IMR-90 (cell line): ENCODE measurements around the gene HSD17B4. TPM values are rescaled to one million over a fixed set of nuclear protein-coding genes. Genes with fewer than 3 reads are reported as not detected.

ENCODE experiments used
- ATAC-seq: fragments of 200-7000 bp; cut with Tn5 transposase; 2 replicates; pipeline ENCODE4 v1.9.1; 2020; ENCODE audit warnings: low read depth, mild to moderate bottlenecking, moderate library complexity
- BruUV-seq: library from RNA; stranded (reverse); fragments of 400-500 nt; replicated peaks from 2 replicates; lab custom pipeline; 2021; lab: Mats Ljungman, UMichigan
- CTCF ChIA-PET: fragments of 300-600 bp; formaldehyde crosslinking; extraction: SDS; loops from one replicate; lab custom pipeline; 2021; ENCODE audit warnings: antibody characterized with exemption; lab: Yijun Ruan, JAX
- POLR2A ChIA-PET: fragments of 300-600 bp; sonication (Branson Sonifier 250); formaldehyde crosslinking; loops from one replicate; lab custom pipeline; 2022; ENCODE audit warnings: antibody characterized with exemption; ENCODE audit not compliant: unreplicated experiment; lab: Charles Lee
- DNase-seq: peaks from one replicate; pipeline ENCODE4 v3.0.0; 2013
- H2AFZ ChIP-seq: replicated peaks from 2 replicates; pipeline ENCODE3; 2013; ENCODE audit warnings: low read length, mild to moderate bottlenecking; ENCODE audit not compliant: poor library complexity
- H2AK5ac ChIP-seq: 2 replicates; pipeline ENCODE4 v1.6.1; 2013; ENCODE audit warnings: low read depth, low read length, inconsistent platforms
- H2AK9ac ChIP-seq: replicated peaks from 2 replicates; pipeline ENCODE3; 2013; ENCODE audit warnings: mild to moderate bottlenecking, low read depth, low read length, moderate library complexity; ENCODE audit not compliant: poor library complexity
- H2BK120ac ChIP-seq: 2 replicates; pipeline ENCODE4 v1.6.1; 2013; ENCODE audit warnings: low read depth, low read length, inconsistent platforms
- H2BK15ac ChIP-seq: 3 replicates; pipeline ENCODE4 v1.6.1; 2013; ENCODE audit warnings: low read depth, low read length, inconsistent platforms
- H2BK20ac ChIP-seq: 2 replicates; pipeline ENCODE4 v1.6.1; 2013; ENCODE audit warnings: low read depth, mild to moderate bottlenecking, inconsistent platforms, low read length, moderate library complexity
- H2BK5ac ChIP-seq: 2 replicates; pipeline ENCODE4 v1.6.1; 2013; ENCODE audit warnings: mild to moderate bottlenecking, low read depth, low read length, inconsistent platforms; ENCODE audit not compliant: poor library complexity, severe bottlenecking
- H3K14ac ChIP-seq: replicated peaks from 2 replicates; pipeline ENCODE4 v1.6.1; 2013; ENCODE audit warnings: low read depth, low read length, inconsistent platforms
- H3K18ac ChIP-seq: 2 replicates; pipeline ENCODE4 v1.6.1; 2013; ENCODE audit warnings: low read depth, low read length, control low read depth
- H3K23ac ChIP-seq: 2 replicates; pipeline ENCODE4 v1.6.1; 2013; ENCODE audit warnings: low read depth, low read length, inconsistent platforms
- H3K27ac ChIP-seq: 2 replicates; pipeline ENCODE4 v1.5.1; 2013; ENCODE audit warnings: mild to moderate bottlenecking, control low read depth, low read length; ENCODE audit not compliant: insufficient read depth
- H3K27me3 ChIP-seq: 2 replicates; pipeline ENCODE4 v1.6.1; 2013; ENCODE audit warnings: low read length; ENCODE audit not compliant: control insufficient read depth, insufficient read depth
- H3K36me3 ChIP-seq: 2 replicates; pipeline ENCODE4 v1.6.1; 2013; ENCODE audit warnings: low read length, mixed read lengths; ENCODE audit not compliant: control insufficient read depth, insufficient read depth
- H3K4ac ChIP-seq: 2 replicates; pipeline ENCODE4 v1.6.1; 2013; ENCODE audit warnings: low read depth, low read length, inconsistent platforms
- H3K4me1 ChIP-seq: 2 replicates; pipeline ENCODE4 v1.6.1; 2013; ENCODE audit warnings: low read length, mixed read lengths; ENCODE audit not compliant: control insufficient read depth, insufficient read depth
- H3K4me2 ChIP-seq: 2 replicates; pipeline ENCODE4 v1.6.1; 2013; ENCODE audit warnings: low read depth, mild to moderate bottlenecking, control low read depth, low read length, moderate library complexity
- H3K4me3 ChIP-seq: 2 replicates; pipeline ENCODE4 v1.5.1; 2013; ENCODE audit warnings: low read depth, mild to moderate bottlenecking, control low read depth, low read length, moderate library complexity; ENCODE audit not compliant: insufficient read depth
- H3K56ac ChIP-seq: 2 replicates; pipeline ENCODE4 v1.6.1; 2013; ENCODE audit warnings: low read length, inconsistent platforms; ENCODE audit not compliant: insufficient read depth; ENCODE audit errors: extremely low read depth
- H3K79me1 ChIP-seq, 2 experiments: 2 replicates each; pipeline ENCODE4 v1.6.1; 2013; ENCODE audit warnings: low read length in 2 of 2, inconsistent platforms in 1 of 2, low read depth in 1 of 2
- H3K9ac ChIP-seq: 2 replicates; pipeline ENCODE4 v1.6.1; 2013; ENCODE audit warnings: low read depth, low read length, control low read depth
- H3K9me1 ChIP-seq: 2 replicates; pipeline ENCODE4 v1.6.1; 2013; ENCODE audit warnings: low read length, inconsistent platforms; ENCODE audit not compliant: insufficient read depth
- H3K9me3 ChIP-seq: 2 replicates; pipeline ENCODE4 v1.6.1; 2013; ENCODE audit warnings: low read length; ENCODE audit not compliant: control insufficient read depth, insufficient read depth
- H4K20me1 ChIP-seq: 2 replicates; pipeline ENCODE4 v1.6.1; 2013; ENCODE audit warnings: low read length, inconsistent platforms; ENCODE audit not compliant: insufficient read depth
- H4K5ac ChIP-seq: 2 replicates; pipeline ENCODE4 v1.6.1; 2013; ENCODE audit warnings: mild to moderate bottlenecking, low read depth, low read length, control low read depth
- H4K8ac ChIP-seq, 2 experiments: 2 replicates each; pipeline ENCODE4 v1.6.1; 2013; ENCODE audit warnings: low read depth in 2 of 2, low read length in 2 of 2, control low read depth in 1 of 2, inconsistent platforms in 1 of 2
- H4K91ac ChIP-seq: 2 replicates; pipeline ENCODE4 v1.6.1; 2013; ENCODE audit warnings: low read depth, low read length, inconsistent platforms; ENCODE audit not compliant: insufficient read depth
- BHLHE40 ChIP-seq: fragments of 150-350 bp; IDR thresholded peaks from 2 replicates; pipeline ENCODE4 v1.6.1; 2016; ENCODE audit warnings: mild to moderate bottlenecking, low read depth, low read length
- CEBPB ChIP-seq: IDR thresholded peaks from 2 replicates; pipeline ENCODE4 v1.6.1; 2012; ENCODE audit warnings: low read depth, low read length, improper control_type of control experiment
- CHD1 ChIP-seq: IDR thresholded peaks from 2 replicates; pipeline ENCODE4 v1.6.1; 2012; ENCODE audit warnings: low read depth, low read length, improper control_type of control experiment
- FOS ChIP-seq: fragments of 150-350 bp; IDR thresholded peaks from 2 replicates; pipeline ENCODE4 v1.6.1; 2016; ENCODE audit warnings: low read depth, low read length
- MAFK ChIP-seq: IDR thresholded peaks from 2 replicates; pipeline ENCODE4 v1.6.1; 2012; ENCODE audit warnings: low read depth, low read length, improper control_type of control experiment
- MAZ ChIP-seq: IDR thresholded peaks from 2 replicates; pipeline ENCODE4 v1.6.1; 2012; ENCODE audit warnings: low read depth, mild to moderate bottlenecking, low read length, improper control_type of control experiment, moderate library complexity, borderline replicate concordance
- MXI1 ChIP-seq: IDR thresholded peaks from 2 replicates; pipeline ENCODE4 v1.6.1; 2012; ENCODE audit warnings: low read depth, mild to moderate bottlenecking, low read length, moderate library complexity, borderline replicate concordance
- NFE2L2 ChIP-seq: fragments of 150-350 bp; IDR thresholded peaks from 2 replicates; pipeline ENCODE4 v1.6.1; 2016; ENCODE audit warnings: low read depth, mild to moderate bottlenecking, low read length
- POLR2A ChIP-seq: IDR thresholded peaks from 2 replicates; pipeline ENCODE4 v1.6.1; 2012; ENCODE audit warnings: mild to moderate bottlenecking, low read depth, low read length
- RAD21 ChIP-seq: IDR thresholded peaks from 2 replicates; pipeline ENCODE4 v1.6.1; 2012; ENCODE audit warnings: low read length, improper control_type of control experiment
- RCOR1 ChIP-seq: IDR thresholded peaks from 2 replicates; pipeline ENCODE4 v1.6.1; 2012; ENCODE audit warnings: mild to moderate bottlenecking, low read length, improper control_type of control experiment; ENCODE audit not compliant: insufficient replicate concordance
- RFX5 ChIP-seq: IDR thresholded peaks from 2 replicates; pipeline ENCODE4 v1.8.0; 2012; ENCODE audit warnings: low read depth, mild to moderate bottlenecking, low read length, moderate library complexity
- SMC3 ChIP-seq: fragments of 150-350 bp; IDR thresholded peaks from 2 replicates; pipeline ENCODE4 v1.6.1; 2016; ENCODE audit warnings: low read depth, mild to moderate bottlenecking, antibody characterized with exemption, low read length, moderate library complexity
- WGBS, 2 experiments: methylation state at CpG; one replicate each; pipeline versions ENCODE4 v1.1.5 to v1.1.7; 2013; ENCODE audit warnings: missing lambda C conversion rate in 2 of 2; ENCODE audit not compliant: insufficient read length in 1 of 2; ENCODE audit errors: extremely low coverage in 2 of 2; 5-methylcytosine and 5-hydroxymethylcytosine counted together
- dilution Hi-C: fragments of 300-500 bp; cut with HindIII; formaldehyde crosslinking; loops from one replicate; pipeline ENCODE4 v1.14.3; 2018; ENCODE audit warnings: low sequenced_read_pairs; ENCODE audit not compliant: unreplicated experiment
- in situ Hi-C: fragments of 300-500 bp; cut with MboI; formaldehyde crosslinking; loops from 3 replicates; pipeline ENCODE4 v1.14.3; 2019; ENCODE audit warnings: low sequenced_read_pairs, inconsistent platforms, mixed read lengths
- intact Hi-C: fragments of 100-400 bp; cut with micrococcal nuclease; formaldehyde crosslinking; loops from 2 replicates; pipeline ENCODE4 v1.10.0; 2022
- polyA plus RNA-seq, 3 experiments: library from polyadenylated mRNA; depleted of rRNA; stranded (reverse); fragments of >200 nt; gene quantifications; 2 replicates each; pipeline ENCODE4 v1.2.3, GENCODE V29; 2012; ENCODE audit warnings: low replicate concordance in 1 of 3
- total RNA-seq: library from RNA; depleted of rRNA; stranded (reverse); fragments of >200 nt; gene quantifications from 2 replicates; pipeline ENCODE4 v1.2.3, GENCODE V29; 2012
- TF ChIP-seq, protein P1 (sequence below): fragments of 150-350 bp; IDR thresholded peaks from 2 replicates; pipeline ENCODE4 v1.6.1; 2017; ENCODE audit warnings: mild to moderate bottlenecking, antibody characterized with exemption, low read length, low read depth
- TF ChIP-seq, protein P2 (sequence below): conservative IDR thresholded peaks from 2 replicates; pipeline ENCODE4 v1.5.1; 2012; ENCODE audit warnings: mild to moderate bottlenecking, low read depth, low read length, improper control_type of control experiment

The HSD17B4 gene
- total and polyA plus RNA-seq, 2 of the 4 experiments (the other 2 are of a cell fraction) = 95.1 to 154 TPM

DNA sequence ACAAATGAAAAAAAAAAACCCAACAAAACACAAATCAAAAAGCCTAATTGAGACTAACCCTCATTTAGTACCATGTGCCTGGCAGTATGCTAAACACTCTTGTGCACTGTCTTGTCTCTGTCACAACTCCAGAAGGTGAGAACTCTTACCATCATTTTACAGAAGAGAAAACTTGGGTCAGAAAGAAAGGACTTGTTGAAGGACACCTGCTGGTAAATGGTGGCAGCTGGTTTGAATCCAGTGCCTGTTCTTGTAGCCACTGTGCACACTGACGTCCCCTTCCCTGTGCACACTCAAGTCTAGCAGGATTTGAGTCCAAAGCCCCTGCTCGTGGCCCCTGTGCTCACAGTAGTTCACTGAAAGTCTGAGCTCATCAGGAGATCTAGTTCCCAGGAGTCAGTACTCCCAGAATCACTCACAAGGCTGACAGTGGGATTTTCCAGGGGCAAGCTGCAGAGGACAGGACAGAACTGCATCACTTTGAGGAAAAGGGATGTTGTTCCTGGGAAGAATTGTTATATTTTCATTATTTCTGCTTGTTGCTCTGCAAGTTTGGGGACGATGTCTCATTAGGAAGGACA is 43.0 kb upstream of the HSD17B4 start:
- no peak overlapping the region for H3K9ac ChIP-seq
- no peak overlapping the region for H3K4ac ChIP-seq
- no peak overlapping the region for H4K8ac ChIP-seq
- TF ChIP-seq CEBPB (no peak), CHD1 (no peak), POLR2A (no peak), MAFK (no peak), MAZ (no peak), BHLHE40 (no peak), RAD21 (no peak; the same call in 1 of the 2 replicates), FOS (no peak), MXI1 (no peak), RCOR1 (no peak), SMC3 (no peak), NFE2L2 (no peak), RFX5 (no peak)
- TF ChIP-seq, protein P1, sequence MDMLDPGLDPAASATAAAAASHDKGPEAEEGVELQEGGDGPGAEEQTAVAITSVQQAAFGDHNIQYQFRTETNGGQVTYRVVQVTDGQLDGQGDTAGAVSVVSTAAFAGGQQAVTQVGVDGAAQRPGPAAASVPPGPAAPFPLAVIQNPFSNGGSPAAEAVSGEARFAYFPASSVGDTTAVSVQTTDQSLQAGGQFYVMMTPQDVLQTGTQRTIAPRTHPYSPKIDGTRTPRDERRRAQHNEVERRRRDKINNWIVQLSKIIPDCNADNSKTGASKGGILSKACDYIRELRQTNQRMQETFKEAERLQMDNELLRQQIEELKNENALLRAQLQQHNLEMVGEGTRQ = no peak
- TF ChIP-seq, protein P2, sequence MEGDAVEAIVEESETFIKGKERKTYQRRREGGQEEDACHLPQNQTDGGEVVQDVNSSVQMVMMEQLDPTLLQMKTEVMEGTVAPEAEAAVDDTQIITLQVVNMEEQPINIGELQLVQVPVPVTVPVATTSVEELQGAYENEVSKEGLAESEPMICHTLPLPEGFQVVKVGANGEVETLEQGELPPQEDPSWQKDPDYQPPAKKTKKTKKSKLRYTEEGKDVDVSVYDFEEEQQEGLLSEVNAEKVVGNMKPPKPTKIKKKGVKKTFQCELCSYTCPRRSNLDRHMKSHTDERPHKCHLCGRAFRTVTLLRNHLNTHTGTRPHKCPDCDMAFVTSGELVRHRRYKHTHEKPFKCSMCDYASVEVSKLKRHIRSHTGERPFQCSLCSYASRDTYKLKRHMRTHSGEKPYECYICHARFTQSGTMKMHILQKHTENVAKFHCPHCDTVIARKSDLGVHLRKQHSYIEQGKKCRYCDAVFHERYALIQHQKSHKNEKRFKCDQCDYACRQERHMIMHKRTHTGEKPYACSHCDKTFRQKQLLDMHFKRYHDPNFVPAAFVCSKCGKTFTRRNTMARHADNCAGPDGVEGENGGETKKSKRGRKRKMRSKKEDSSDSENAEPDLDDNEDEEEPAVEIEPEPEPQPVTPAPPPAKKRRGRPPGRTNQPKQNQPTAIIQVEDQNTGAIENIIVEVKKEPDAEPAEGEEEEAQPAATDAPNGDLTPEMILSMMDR = no peak
- no peak overlapping the region for H2BK20ac ChIP-seq
- no peak overlapping the region for H2AK9ac ChIP-seq
- no peaks in the 10 kb centered on the region for H4K20me1 ChIP-seq
- H3K9me3 ChIP-seq = no peaks in the 10 kb centered on the region
- DNase-seq = no peak
- peaks cover 2% of the 10 kb centered on the region for H3K4me1 ChIP-seq
- no peak for ATAC-seq
- H2BK5ac ChIP-seq = no peak overlapping the region
- in situ Hi-C loops = loop anchor here (5.0 kb wide), 1 partner anchor 142 kb away; no protein-coding TSS in a partner anchor
- no TSS peak for BruUV-seq
- intact Hi-C loops = no loop called here
- dilution Hi-C loops = no loop called here
- no peak overlapping the region for H3K4me3 ChIP-seq
- POLR2A ChIA-PET = no interaction called here
- H3K18ac ChIP-seq = no peak overlapping the region
- no peak overlapping the region for H3K27ac ChIP-seq
- WGBS, 2 experiments = 50% methylated on average over 2 of the region's 3 CpGs; no CpG with 5 or more reads in 1 of the 2 experiments
- H4K91ac ChIP-seq = no peak overlapping the region
- no peak overlapping the region for H4K5ac ChIP-seq
- no peak overlapping the region for H3K23ac ChIP-seq
- H3K79me1 ChIP-seq = no peaks in the 10 kb centered on the region
- H2AFZ ChIP-seq = no peak overlapping the region
- no peak overlapping the region for H2BK120ac ChIP-seq
- H2AK5ac ChIP-seq = no peak overlapping the region
- no peaks in the 10 kb centered on the region for H3K36me3 ChIP-seq
- CTCF ChIA-PET = interaction anchor here (0.5 to 1.3 kb wide), 2 partner anchors 53 to 424 kb away, joined by 3 read pairs; partner anchors contain the start of gene TNFAIP8
- H3K4me2 ChIP-seq = no peak overlapping the region
- H3K27me3 ChIP-seq = peaks cover 7% of the 10 kb centered on the region
- no peak overlapping the region for H3K14ac ChIP-seq
- peaks cover 3% of the 10 kb centered on the region; the same call in 1 of the 2 replicates for H3K9me1 ChIP-seq
- H3K56ac ChIP-seq = no peak overlapping the region
- H2BK15ac ChIP-seq = no peak overlapping the region
